ENCODE results near the gene CTDNEP1.
"Not testable (repeated sequence)": the region's sequence is repeated elsewhere in the genome, so short reads cannot be mapped to it uniquely, and the experiment has no call there.

Gene CTDNEP1

GRCh38 chr17:7249214-7249613, 2.3 kb downstream of the CTDNEP1 start:
- H3K4me3 ChIP-seq (ENCODE audit: low read depth, low read length) = no peak overlapping the region

GRCh38 chr17:7248796-7249195, 2.7 kb downstream of the CTDNEP1 start:
- no peak overlapping the region for H3K4me3 ChIP-seq (ENCODE audit: low read depth, low read length)

GRCh38 chr17:7246779-7247178, 4.8 kb downstream of the CTDNEP1 start:
- no peak overlapping the region for H3K4me3 ChIP-seq (ENCODE audit: low read depth, low read length)

GRCh38 chr17:7243838-7244237, 7.7 kb downstream of the CTDNEP1 start:
- not testable (repeated sequence) for H3K4me3 ChIP-seq (ENCODE audit: low read depth, low read length)

- peak overlapping the region; percentile 85 for H3K4me3 ChIP-seq (ENCODE audit: low read depth, low read length)
Measured at GRCh38 chr17:7243453-7243729, 8.1 kb downstream of the CTDNEP1 start.

- H3K4me3 ChIP-seq (ENCODE audit: low read depth, low read length) = peak overlapping the region; percentile 85
Measured at GRCh38 chr17:7242717-7243452, 8.6 kb downstream of the CTDNEP1 start.

GRCh38 chr17:7241783-7242716, 9.5 kb downstream of the CTDNEP1 start, which contains the start of gene GABARAP:
Gene GABARAP, minus strand, starts transcription at chr17:7242449. Its CDS starts 119 bp downstream, at chr17:7242330.
- H3K4me3 ChIP-seq (ENCODE audit: low read depth, low read length) = peak within 1 kb of the TSS; percentile 85

- peak overlapping the region; percentile 85 for H3K4me3 ChIP-seq (ENCODE audit: low read depth, low read length)
Measured at GRCh38 chr17:7241090-7241733, 10.3 kb downstream of the CTDNEP1 start.

- no peak overlapping the region for H3K4me3 ChIP-seq (ENCODE audit: low read depth, low read length)
Measured at GRCh38 chr17:7240375-7240774, 11.2 kb downstream of the CTDNEP1 start.

- H3K4me3 ChIP-seq (ENCODE audit: low read depth, low read length) = peak within 1 kb of the TSS; percentile 97
Measured at GRCh38 chr17:7239091-7240027, 12.2 kb downstream of the CTDNEP1 start, which contains the start of gene PHF23. Gene PHF23, minus strand, starts transcription at chr17:7239457. Its CDS starts 178 bp downstream, at chr17:7239279.

GRCh38 chr17:7238420-7239090, 13.0 kb downstream of the CTDNEP1 start:
- H3K4me3 ChIP-seq (ENCODE audit: low read depth, low read length) = peak overlapping the region; percentile 97

- peak overlapping the region; percentile 62 for H3K4me3 ChIP-seq (ENCODE audit: low read depth, low read length)
Measured at GRCh38 chr17:7237761-7238419, 13.6 kb downstream of the CTDNEP1 start.

- peak overlapping the region; percentile 33 for H3K4me3 ChIP-seq (ENCODE audit: low read depth, low read length)
Measured at GRCh38 chr17:7237266-7237760, 14.2 kb downstream of the CTDNEP1 start.

- no peak overlapping the region for H3K4me3 ChIP-seq (ENCODE audit: low read depth, low read length)
Measured at GRCh38 chr17:7236808-7237207, 14.7 kb downstream of the CTDNEP1 start.

- no peak overlapping the region for H3K4me3 ChIP-seq (ENCODE audit: low read depth, low read length)
Measured at GRCh38 chr17:7235693-7236665, 15.6 kb downstream of the CTDNEP1 start.

- H3K4me3 ChIP-seq (ENCODE audit: low read depth, low read length) = peak within 1 kb of the TSS; percentile 96
Measured at GRCh38 chr17:7234083-7234951, 17.2 kb downstream of the CTDNEP1 start, which contains the start of gene DVL2. Gene DVL2, minus strand, starts transcription at chr17:7234517. Its CDS starts 255 bp downstream, at chr17:7234262.

- H3K4me3 ChIP-seq (ENCODE audit: low read depth, low read length) = peak overlapping the region; percentile 96
Measured at GRCh38 chr17:7233701-7234082, 17.8 kb downstream of the CTDNEP1 start.
